CD14-positive monocyte (primary cell): Measurements from ENCODE around the gene CST11. TPM values are rescaled to one million over a fixed set of nuclear protein-coding genes. Genes with fewer than 3 reads are reported as not detected.

Experiments used
- DNase-seq, 3 donors: peaks; one replicate each; pipeline ENCODE4 v3.0.0-alpha.2; 2011 to 2022
- H2AFZ ChIP-seq: 2 replicates; pipeline ENCODE4 v1.6.0; 2012; ENCODE audit warnings: mild to moderate bottlenecking, low read depth, low read length, inconsistent platforms; ENCODE audit not compliant: insufficient read depth, poor library complexity, severe bottlenecking
- H3K27ac ChIP-seq, 2 donors: 1 replicate in 1 of 2; 2 replicates in 1 of 2; pipeline ENCODE4 v1.5.1; 2012 to 2013; ENCODE audit warnings: low read length in 2 of 2, control low read depth in 1 of 2, inconsistent platforms in 1 of 2, low read depth in 1 of 2, mild to moderate bottlenecking in 1 of 2
- H3K27me3 ChIP-seq, 2 donors: one replicate each; pipeline versions ENCODE4 v1.6.0 to v1.6.1; 2011 to 2013; ENCODE audit warnings: low read length in 2 of 2; ENCODE audit not compliant: control insufficient read depth in 2 of 2, insufficient read depth in 2 of 2
- H3K36me3 ChIP-seq, 2 donors: replicated peaks in 1 of 2; 1 replicate in 1 of 2; 2 replicates in 1 of 2; pipeline versions ENCODE4 v1.5.1 to v1.6.1; 2012 to 2013; ENCODE audit warnings: low read length in 2 of 2, control low read depth in 1 of 2, inconsistent platforms in 1 of 2, mild to moderate bottlenecking in 1 of 2; ENCODE audit not compliant: insufficient read depth in 2 of 2, control insufficient read depth in 1 of 2
- H3K4me1 ChIP-seq, 2 donors: 1 replicate in 1 of 2; 2 replicates in 1 of 2; pipeline versions ENCODE4 v1.5.1 to v1.6.1; 2012 to 2013; ENCODE audit warnings: low read length in 2 of 2, control low read depth in 1 of 2, inconsistent platforms in 1 of 2, mild to moderate bottlenecking in 1 of 2, moderate library complexity in 1 of 2; ENCODE audit not compliant: insufficient read depth in 2 of 2, control insufficient read depth in 1 of 2
- H3K4me2 ChIP-seq: replicated peaks from 2 replicates; pipeline ENCODE3; 2012; ENCODE audit warnings: low read length, moderate library complexity, mild to moderate bottlenecking; ENCODE audit not compliant: poor library complexity, severe bottlenecking; ENCODE audit errors: extremely low read depth
- H3K4me3 ChIP-seq, 3 experiments: fragments of 200-600 bp in 1 of 3; sonication (generic) in 1 of 3; replicated peaks in 1 of 3; 1 replicate in 2 of 3; 2 replicates in 1 of 3; pipeline ENCODE4 v1.5.1; 2011 to 2013; ENCODE audit warnings: low read length in 3 of 3, mild to moderate bottlenecking in 3 of 3, control low read depth in 2 of 3, low read depth in 2 of 3, inconsistent platforms in 1 of 3, moderate library complexity in 1 of 3
- H3K79me2 ChIP-seq: 2 replicates; pipeline ENCODE4 v1.6.0; 2012; ENCODE audit warnings: mild to moderate bottlenecking, control low read depth, inconsistent platforms, low read length, moderate library complexity; ENCODE audit not compliant: insufficient read depth
- H3K9ac ChIP-seq: 2 replicates; pipeline ENCODE4 v1.6.0; 2017; ENCODE audit warnings: low read length, mild to moderate bottlenecking; ENCODE audit not compliant: insufficient read depth, poor library complexity, severe bottlenecking
- H3K9me3 ChIP-seq, 2 donors: replicated peaks in 1 of 2; 1 replicate in 1 of 2; 2 replicates in 1 of 2; pipeline versions ENCODE4 v1.5.1 to v1.6.1; 2012 to 2013; ENCODE audit warnings: low read length in 2 of 2, control low read depth in 1 of 2; ENCODE audit not compliant: control insufficient read depth in 1 of 2, insufficient read depth in 1 of 2
- H4K20me1 ChIP-seq: 2 replicates; pipeline ENCODE4 v1.6.0; 2012; ENCODE audit warnings: mild to moderate bottlenecking, low read length, control low read depth, moderate library complexity; ENCODE audit not compliant: insufficient read depth
- H3K27ac Mint-ChIP-seq, 7 donors: one replicate each; pipeline ENCODE4 v1.8.0; 2020; ENCODE audit warnings: mild to moderate bottlenecking in 7 of 7, mixed read lengths in 7 of 7, moderate library complexity in 6 of 7, inconsistent platforms in 2 of 7
- H3K27me3 Mint-ChIP-seq, 3 donors: one replicate each; pipeline ENCODE4 v1.8.0; 2021 to 2022; ENCODE audit warnings: low read depth in 3 of 3, mild to moderate bottlenecking in 3 of 3, mixed read lengths in 3 of 3, moderate library complexity in 3 of 3, inconsistent platforms in 1 of 3
- H3K36me3 Mint-ChIP-seq, 2 donors: one replicate each; pipeline ENCODE4 v1.8.0; 2020; ENCODE audit warnings: mixed read lengths in 2 of 2, inconsistent platforms in 1 of 2, mild to moderate bottlenecking in 1 of 2
- H3K4me1 Mint-ChIP-seq: one replicate; pipeline ENCODE4 v1.8.0; 2020; ENCODE audit warnings: mild to moderate bottlenecking, mixed read lengths
- H3K4me3 Mint-ChIP-seq, 2 donors: one replicate each; pipeline ENCODE4 v1.8.0; 2020; ENCODE audit warnings: mild to moderate bottlenecking in 2 of 2, mixed read lengths in 2 of 2, moderate library complexity in 1 of 2
- H3K9me3 Mint-ChIP-seq, 7 donors: one replicate each; pipeline ENCODE4 v1.8.0; 2020 to 2022; ENCODE audit warnings: mixed read lengths in 7 of 7, mild to moderate bottlenecking in 6 of 7, moderate library complexity in 6 of 7, inconsistent platforms in 2 of 7
- CTCF ChIP-seq: fragments of 200-600 bp; IDR thresholded peaks from one replicate; pipeline ENCODE4 v1.8.0; 2022; ENCODE audit warnings: antibody characterized with exemption, mild to moderate bottlenecking
- WGBS: methylation state at CpG from one replicate; pipeline ENCODE4 v1.1.5; 2013; ENCODE audit warnings: missing lambda C conversion rate; ENCODE audit not compliant: insufficient coverage; 5-methylcytosine and 5-hydroxymethylcytosine counted together
- intact Hi-C, 2 donors: fragments of 100-400 bp; cut with micrococcal nuclease; formaldehyde crosslinking; loops; one replicate each; pipeline versions ENCODE4 v1.15.0 to v1.15.1; 2023
- polyA plus RNA-seq, 3 donors: library from polyadenylated mRNA; depleted of rRNA in 1 of 3; unstranded in 2 of 3; stranded (reverse) in 1 of 3; fragments of 300-500 nt in 2 of 3; fragments of >200 nt in 1 of 3; fragmentation: Illumina TruSeq in 2 of 3; gene quantifications; 1 replicate in 2 of 3; 2 replicates in 1 of 3; pipeline ENCODE4 v1.2.3, GENCODE V29; 2012 to 2021

CST11 gene
- polyA plus RNA-seq, 3 donors = not detected

GRCh38 chr20:23444859-23445258 lies 7.8 kb downstream of the CST11 start:
- H3K4me3 ChIP-seq = no peak overlapping the region
- H3K4me3 Mint-ChIP-seq = no peak overlapping the region
- no peaks in the 10 kb centered on the region for H3K9me3 ChIP-seq
- no peak overlapping the region for H3K27ac ChIP-seq
- no peak overlapping the region for H2AFZ ChIP-seq
- TF ChIP-seq CTCF = no peak
- no peaks in the 10 kb centered on the region for H3K36me3 Mint-ChIP-seq
- intact Hi-C loops = no loop called here
- no peak overlapping the region for H3K4me2 ChIP-seq
- H3K36me3 ChIP-seq = no peaks in the 10 kb centered on the region
- H3K27ac Mint-ChIP-seq = peak overlapping the region in 1 of 7 donors; percentile 7
- H3K79me2 ChIP-seq = no peaks in the 10 kb centered on the region
- no peaks in the 10 kb centered on the region for H4K20me1 ChIP-seq
- no peaks in the 10 kb centered on the region for H3K27me3 ChIP-seq
- H3K9ac ChIP-seq = no peak overlapping the region
- DNase-seq = no peak
- peaks cover 8% of the 10 kb centered on the region for H3K4me1 Mint-ChIP-seq
- no peaks in the 10 kb centered on the region for H3K9me3 Mint-ChIP-seq
- peaks cover 0 to 5% of the 10 kb centered on the region in 2 donors for H3K4me1 ChIP-seq
- WGBS = 96% methylated on average over 2 of the region's 4 CpGs
- H3K27me3 Mint-ChIP-seq = peaks cover 2 to 10% (median 7%) of the 10 kb centered on the region in 3 donors

- no peaks in the 10 kb centered on the region for H3K36me3 Mint-ChIP-seq
- no peak overlapping the region for H2AFZ ChIP-seq
- H3K9ac ChIP-seq = no peak overlapping the region
- no peak overlapping the region for H3K4me3 ChIP-seq
- H3K4me2 ChIP-seq = no peak overlapping the region
- H3K4me3 Mint-ChIP-seq = no peak overlapping the region
- H3K4me1 Mint-ChIP-seq = no peaks in the 10 kb centered on the region
- no peak overlapping the region for H3K27ac Mint-ChIP-seq
- no peaks in the 10 kb centered on the region for H3K27me3 ChIP-seq
- intact Hi-C loops = loop anchor here in 1 of 2 donors (2.0 kb wide), 1 partner anchor 164 kb away; no protein-coding TSS in a partner anchor
- no peaks in the 10 kb centered on the region for H3K9me3 Mint-ChIP-seq
- no peaks in the 10 kb centered on the region for H3K36me3 ChIP-seq
- peaks cover 2 to 10% (median 8%) of the 10 kb centered on the region in 3 donors for H3K27me3 Mint-ChIP-seq
- H3K27ac ChIP-seq = no peak overlapping the region
- H3K4me1 ChIP-seq = no peaks in the 10 kb centered on the region
- no peaks in the 10 kb centered on the region for H3K9me3 ChIP-seq
- TF ChIP-seq CTCF = no peak
- DNase-seq = no peak
- no peaks in the 10 kb centered on the region for H3K79me2 ChIP-seq
- 100% methylated on average over 2 of the region's 5 CpGs for WGBS
- no peaks in the 10 kb centered on the region for H4K20me1 ChIP-seq
These were observed 10.2 kb downstream of the CST11 start for GRCh38 chr20:23442436-23442835.
